ENCODE measurements around the gene GNB1.

GNB1 gene

GRCh38 chr1:1779320-1779675, 111.6 kb downstream of the GNB1 start:
- no peak for DNase-seq

- peak; percentile 77 for DNase-seq
Measured at GRCh38 chr1:1778663-1779319, 112.1 kb downstream of the GNB1 start.

- DNase-seq: peak; percentile 51
Measured at GRCh38 chr1:1777950-1778662, 112.8 kb downstream of the GNB1 start, which contains the start of gene NADK. Gene NADK (minus strand): TSS chr1:1778470. CDS start chr1:1765406, 13,064 bp downstream.

GRCh38 chr1:1777583-1777899, 113.3 kb downstream of the GNB1 start:
- no peak for DNase-seq

- DNase-seq: no peak
Measured at GRCh38 chr1:1776672-1777582, 114.0 kb downstream of the GNB1 start.

GRCh38 chr1:1775327-1776226, 115.3 kb downstream of the GNB1 start:
- DNase-seq: no peak

GRCh38 chr1:1773874-1774273, 117.0 kb downstream of the GNB1 start:
- no peak for DNase-seq

- DNase-seq: no peak
Measured at GRCh38 chr1:1771096-1771495, 119.8 kb downstream of the GNB1 start.

GRCh38 chr1:1770102-1770501, 120.8 kb downstream of the GNB1 start:
- no peak for DNase-seq

- DNase-seq: no peak
Measured at GRCh38 chr1:1768249-1768992, 122.5 kb downstream of the GNB1 start.

GRCh38 chr1:1764876-1765470, 125.9 kb downstream of the GNB1 start:
- DNase-seq: no peak

GRCh38 chr1:1763657-1764621, 126.9 kb downstream of the GNB1 start:
- DNase-seq: no peak

GRCh38 chr1:1761504-1762376, 129.1 kb downstream of the GNB1 start:
- no peak for DNase-seq

GRCh38 chr1:1760715-1761114, 130.2 kb downstream of the GNB1 start:
- no peak for DNase-seq

GRCh38 chr1:1760345-1760650, 130.6 kb downstream of the GNB1 start:
- no peak for DNase-seq

- DNase-seq: no peak
Measured at GRCh38 chr1:1759456-1760344, 131.2 kb downstream of the GNB1 start.

- DNase-seq: no peak
Measured at GRCh38 chr1:1758692-1759455, 132.0 kb downstream of the GNB1 start.
